A549 (cell line): Measurements from ENCODE around the gene SOX4.

ENCODE experiments used
- CEBPB ChIP-seq, 2 experiments: fragments of >200 bp in 1 of 2; sonication (Bioruptor Twin) in 1 of 2; formaldehyde crosslinking in 1 of 2; IDR thresholded peaks; 2 replicates each; pipeline ENCODE4 v1.6.1; 2012 to 2016
- CHD2 ChIP-seq: fragments of 150-350 bp; IDR thresholded peaks from 2 replicates; pipeline ENCODE4 v1.6.1; 2014; ENCODE audit warnings: low read length; ENCODE audit not compliant: partially characterized antibody
- CTCF ChIP-seq: fragments of >200 bp; sonication (Bioruptor Twin); formaldehyde crosslinking; IDR thresholded peaks from 3 replicates; pipeline ENCODE4 v1.5.1; 2016
- EP300 ChIP-seq, 2 experiments: fragments of >200 bp; sonication (Bioruptor Twin); formaldehyde crosslinking; IDR thresholded peaks; 2 replicates in 1 of 2; 3 replicates in 1 of 2; pipeline ENCODE4 v1.6.1; 2016 to 2017
- KDM1A ChIP-seq: fragments of 200-600 bp; sonication (generic); IDR thresholded peaks from 2 replicates; pipeline ENCODE4 v1.6.1; 2016; ENCODE audit warnings: low read depth, mild to moderate bottlenecking
- MAX ChIP-seq: IDR thresholded peaks from 2 replicates; pipeline ENCODE4 v1.6.1; 2012
- MAZ ChIP-seq: fragments of 150-350 bp; IDR thresholded peaks from 2 replicates; pipeline ENCODE4 v1.6.1; 2014; ENCODE audit warnings: antibody characterized with exemption, low read depth, low read length, borderline replicate concordance
- MYC ChIP-seq: IDR thresholded peaks from 2 replicates; pipeline ENCODE4 v1.6.1; 2012; ENCODE audit warnings: mild to moderate bottlenecking, inconsistent platforms, low read length, improper control_type of control experiment, borderline replicate concordance
- POLR2A ChIP-seq: IDR thresholded peaks from 2 replicates; pipeline ENCODE4 v1.6.1; 2012; ENCODE audit warnings: mild to moderate bottlenecking, low read length
- SMC3 ChIP-seq: fragments of >200 bp; sonication (Bioruptor Twin); formaldehyde crosslinking; IDR thresholded peaks from 3 replicates; pipeline ENCODE4 v1.6.1; 2018; ENCODE audit warnings: inconsistent platforms
- ZSCAN20 ChIP-seq: fragments of 250-450 bp; sonication (Bioruptor Pico); IDR thresholded peaks from 2 replicates; pipeline ENCODE4 v1.8.0; 2022; ENCODE audit warnings: mild to moderate bottlenecking, moderate library complexity
- TF ChIP-seq, protein P1 (sequence below): fragments of 250-450 bp; sonication (Bioruptor Pico); IDR thresholded peaks from 2 replicates; pipeline ENCODE4 v1.5.0; 2021; ENCODE audit warnings: mild to moderate bottlenecking, moderate library complexity, borderline replicate concordance

- TF ChIP-seq ZSCAN20 (CRISPR knock-in tag) (no peak), KDM1A (no peak), MYC (no peak), CTCF (no peak), POLR2A (no peak), CEBPB (IDR thresholded peaks at IDR 0.05) (no peak), EP300 (IDR thresholded peaks at IDR 0.05) (no peak), SMC3 (no peak), CHD2 (no peak), MAX (no peak), MAZ (no peak)
- TF ChIP-seq, protein P1, sequence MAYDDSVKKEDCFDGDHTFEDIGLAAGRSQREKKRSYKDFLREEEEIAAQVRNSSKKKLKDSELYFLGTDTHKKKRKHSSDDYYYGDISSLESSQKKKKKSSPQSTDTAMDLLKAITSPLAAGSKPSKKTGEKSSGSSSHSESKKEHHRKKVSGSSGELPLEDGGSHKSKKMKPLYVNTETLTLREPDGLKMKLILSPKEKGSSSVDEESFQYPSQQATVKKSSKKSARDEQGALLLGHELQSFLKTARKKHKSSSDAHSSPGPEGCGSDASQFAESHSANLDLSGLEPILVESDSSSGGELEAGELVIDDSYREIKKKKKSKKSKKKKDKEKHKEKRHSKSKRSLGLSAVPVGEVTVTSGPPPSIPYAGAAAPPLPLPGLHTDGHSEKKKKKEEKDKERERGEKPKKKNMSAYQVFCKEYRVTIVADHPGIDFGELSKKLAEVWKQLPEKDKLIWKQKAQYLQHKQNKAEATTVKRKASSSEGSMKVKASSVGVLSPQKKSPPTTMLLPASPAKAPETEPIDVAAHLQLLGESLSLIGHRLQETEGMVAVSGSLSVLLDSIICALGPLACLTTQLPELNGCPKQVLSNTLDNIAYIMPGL (CRISPR knock-in tag), result no peak
Observed at GRCh38 chr6:21596145-21596948, 2.8 kb downstream of the SOX4 start.
